Testis (tissue), 3 donors: ENCODE measurements around the gene ATP2B2. TPM values are rescaled to one million over a fixed set of nuclear protein-coding genes. Genes with fewer than 3 reads are reported as not detected.

Source experiments
- DNase-seq: peaks from one replicate; pipeline ENCODE4 v3.0.0-alpha.2; 2019
- H3K27ac ChIP-seq, 2 donors: fragments of 200-600 bp; sonication (generic); one replicate each; pipeline ENCODE4 v1.5.1; 2019
- H3K27me3 ChIP-seq: fragments of 200-600 bp; sonication (generic); one replicate; pipeline ENCODE4 v1.5.1; 2019
- H3K36me3 ChIP-seq: fragments of 200-600 bp; sonication (generic); one replicate; pipeline ENCODE4 v1.5.1; 2017; ENCODE audit warnings: low read depth; ENCODE audit errors: missing control alignments
- H3K4me1 ChIP-seq: fragments of 200-600 bp; sonication (generic); one replicate; pipeline ENCODE4 v1.5.1; 2019
- H3K4me3 ChIP-seq, 2 donors: fragments of 200-600 bp; sonication (generic); one replicate each; pipeline ENCODE4 v1.5.1; 2017 to 2019
- H3K9me3 ChIP-seq: fragments of 200-600 bp; sonication (generic); one replicate; pipeline ENCODE4 v1.5.1; 2017
- POLR2A ChIP-seq: fragments of 450-650 bp; IDR thresholded peaks from one replicate; pipeline ENCODE4 v1.6.1; 2017; ENCODE audit warnings: antibody characterized with exemption, mild to moderate bottlenecking, moderate library complexity
- WGBS, 2 donors: methylation state at CpG; one replicate each; pipeline ENCODE4 v1.1.5; 2018; 5-methylcytosine and 5-hydroxymethylcytosine counted together
- intact Hi-C: fragments of 100-400 bp; cut with DNase I; formaldehyde crosslinking; loops from one replicate; pipeline ENCODE4 v1.15.1; 2023; ENCODE audit warnings: low total_unique reads
- polyA plus RNA-seq: library from polyadenylated mRNA; stranded (reverse); fragments of 350-450 nt; fragmentation: Illumina TruSeq; extraction: RNeasy Lipid Tissue Mini Kit (QIAGEN cat#74804); gene quantifications from one replicate; pipeline ENCODE4 v1.2.3, GENCODE V29; 2014; ENCODE audit warnings: low read depth, low replicate concordance; ENCODE audit not compliant: insufficient read depth
- total RNA-seq, 2 donors: library from RNA; depleted of rRNA; stranded (reverse); fragments of >200 nt; gene quantifications; one replicate each; pipeline ENCODE4 v1.2.3, GENCODE V29; 2016
- TF ChIP-seq, protein P1 (sequence below), 3 experiments: fragments of 450-650 bp in 2 of 3; fragments of 200-600 bp in 1 of 3; sonication (generic) in 1 of 3; IDR thresholded peaks; one replicate each; pipeline ENCODE4 v1.5.1; 2016 to 2019; ENCODE audit warnings: antibody characterized with exemption in 3 of 3, mild to moderate bottlenecking in 2 of 3, moderate library complexity in 1 of 3

The ATP2B2 gene
- total and polyA plus RNA-seq, 3 donors from 2014 or later = 1.1 to 2.9 (median 1.8) TPM

DNA sequence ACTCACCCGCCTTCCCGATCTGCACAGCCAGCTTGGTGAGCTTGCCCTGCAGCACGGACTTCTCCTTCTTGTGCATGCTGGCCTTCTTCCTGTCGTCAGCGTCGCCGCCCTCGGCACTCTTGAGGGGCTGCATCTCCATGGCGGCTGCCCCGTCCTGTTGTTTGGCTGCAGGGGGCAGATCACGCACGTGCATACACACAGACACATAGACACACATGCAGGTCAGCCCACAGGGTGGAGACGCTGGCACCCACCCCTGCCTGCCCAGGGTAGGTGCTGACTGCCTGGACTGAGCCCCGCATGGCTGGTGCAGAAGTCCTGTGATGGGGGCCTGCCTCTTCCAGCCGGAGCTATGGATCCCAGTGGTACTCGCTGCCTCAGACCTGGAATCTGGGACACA is 127.1 kb downstream of the ATP2B2 start:
- H3K27me3 ChIP-seq = no peaks in the 10 kb centered on the region
- H3K36me3 ChIP-seq = no peaks in the 10 kb centered on the region
- 80 to 100% methylated on average over 2 to 16 of the region's 16 CpGs for WGBS, 2 donors
- no peaks in the 10 kb centered on the region for H3K9me3 ChIP-seq
- intact Hi-C loops = no loop called here
- H3K4me3 ChIP-seq = no peak overlapping the region
- H3K27ac ChIP-seq = no peak overlapping the region
- no peak for DNase-seq
- TF ChIP-seq POLR2A = no peak
- TF ChIP-seq, protein P1, sequence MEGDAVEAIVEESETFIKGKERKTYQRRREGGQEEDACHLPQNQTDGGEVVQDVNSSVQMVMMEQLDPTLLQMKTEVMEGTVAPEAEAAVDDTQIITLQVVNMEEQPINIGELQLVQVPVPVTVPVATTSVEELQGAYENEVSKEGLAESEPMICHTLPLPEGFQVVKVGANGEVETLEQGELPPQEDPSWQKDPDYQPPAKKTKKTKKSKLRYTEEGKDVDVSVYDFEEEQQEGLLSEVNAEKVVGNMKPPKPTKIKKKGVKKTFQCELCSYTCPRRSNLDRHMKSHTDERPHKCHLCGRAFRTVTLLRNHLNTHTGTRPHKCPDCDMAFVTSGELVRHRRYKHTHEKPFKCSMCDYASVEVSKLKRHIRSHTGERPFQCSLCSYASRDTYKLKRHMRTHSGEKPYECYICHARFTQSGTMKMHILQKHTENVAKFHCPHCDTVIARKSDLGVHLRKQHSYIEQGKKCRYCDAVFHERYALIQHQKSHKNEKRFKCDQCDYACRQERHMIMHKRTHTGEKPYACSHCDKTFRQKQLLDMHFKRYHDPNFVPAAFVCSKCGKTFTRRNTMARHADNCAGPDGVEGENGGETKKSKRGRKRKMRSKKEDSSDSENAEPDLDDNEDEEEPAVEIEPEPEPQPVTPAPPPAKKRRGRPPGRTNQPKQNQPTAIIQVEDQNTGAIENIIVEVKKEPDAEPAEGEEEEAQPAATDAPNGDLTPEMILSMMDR (IDR thresholded peaks at IDR 0.05) = no peak
- no peaks in the 10 kb centered on the region for H3K4me1 ChIP-seq

DNA sequence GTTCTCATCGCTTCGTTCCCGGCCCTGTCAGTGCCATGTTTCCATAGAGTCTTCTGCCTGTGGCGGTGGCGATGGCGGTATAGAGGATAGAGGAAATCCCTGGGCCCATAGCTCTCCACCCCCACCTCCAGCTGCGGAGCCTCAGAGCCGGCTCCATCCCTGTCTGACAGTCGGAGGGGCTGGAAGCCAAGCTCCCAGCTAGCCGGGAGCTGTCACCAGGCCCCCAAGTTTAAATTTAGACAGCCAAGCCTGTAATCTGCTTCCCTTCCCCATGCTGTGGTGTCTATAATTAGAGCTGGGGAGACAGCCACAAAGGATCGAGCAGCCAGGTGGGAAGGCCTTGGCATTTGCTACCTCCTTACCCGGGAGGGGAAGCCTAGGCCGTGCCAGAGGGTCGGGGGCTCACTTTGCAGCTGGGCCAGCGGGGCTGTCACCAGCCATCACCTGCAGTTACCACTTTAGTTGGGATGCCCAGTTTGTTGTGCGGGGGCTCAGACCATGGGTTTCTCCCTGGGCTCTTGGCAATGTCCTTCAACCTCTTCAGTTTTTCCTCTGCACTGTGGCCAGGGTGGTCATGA is 128.1 kb downstream of the ATP2B2 start:
- 52 to 78% methylated on average over 10 to 16 of the region's 16 CpGs for WGBS, 2 donors
- DNase-seq = no peak
- Histone ChIP-seq H3K9me3 (no peaks in the 10 kb centered on the region), H3K4me1 (no peaks in the 10 kb centered on the region), H3K27me3 (no peaks in the 10 kb centered on the region), H3K27ac (no peak overlapping the region), H3K36me3 (no peaks in the 10 kb centered on the region), H3K4me3 (no peak overlapping the region)
- intact Hi-C loops = no loop called here
- TF ChIP-seq, protein P1 (IDR thresholded peaks at IDR 0.05) = no peak
- no peak for TF ChIP-seq POLR2A

DNA sequence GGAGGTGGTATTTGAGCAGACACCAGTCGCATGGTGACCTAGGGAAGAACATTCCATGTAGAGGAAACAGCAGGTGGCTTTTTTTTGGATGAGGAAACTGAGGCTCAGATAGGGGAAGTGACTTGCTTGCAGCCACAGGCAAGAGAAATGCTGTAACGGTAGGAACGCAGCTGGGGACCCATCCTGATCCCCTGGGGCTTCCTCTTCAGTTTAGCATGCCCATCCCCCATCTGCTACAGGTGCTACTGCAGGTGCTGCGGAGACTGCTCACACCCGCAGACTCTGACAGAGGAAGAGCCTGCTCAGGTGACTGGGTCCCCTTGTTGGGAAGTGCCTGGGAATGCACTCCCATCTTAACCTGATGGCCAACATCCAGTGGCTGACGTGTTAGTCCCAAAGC is 129.0 kb downstream of the ATP2B2 start:
- no peak for DNase-seq
- no peak for TF ChIP-seq POLR2A
- TF ChIP-seq, protein P1 (IDR thresholded peaks at IDR 0.05) = no peak
- 82 to 84% methylated on average over 4 to 6 of the region's 6 CpGs for WGBS, 2 donors
- H3K36me3 ChIP-seq = no peaks in the 10 kb centered on the region
- H3K9me3 ChIP-seq = no peaks in the 10 kb centered on the region
- intact Hi-C loops = no loop called here
- no peak overlapping the region for H3K4me3 ChIP-seq
- H3K27ac ChIP-seq = no peak overlapping the region
- no peaks in the 10 kb centered on the region for H3K4me1 ChIP-seq
- no peaks in the 10 kb centered on the region for H3K27me3 ChIP-seq

DNA sequence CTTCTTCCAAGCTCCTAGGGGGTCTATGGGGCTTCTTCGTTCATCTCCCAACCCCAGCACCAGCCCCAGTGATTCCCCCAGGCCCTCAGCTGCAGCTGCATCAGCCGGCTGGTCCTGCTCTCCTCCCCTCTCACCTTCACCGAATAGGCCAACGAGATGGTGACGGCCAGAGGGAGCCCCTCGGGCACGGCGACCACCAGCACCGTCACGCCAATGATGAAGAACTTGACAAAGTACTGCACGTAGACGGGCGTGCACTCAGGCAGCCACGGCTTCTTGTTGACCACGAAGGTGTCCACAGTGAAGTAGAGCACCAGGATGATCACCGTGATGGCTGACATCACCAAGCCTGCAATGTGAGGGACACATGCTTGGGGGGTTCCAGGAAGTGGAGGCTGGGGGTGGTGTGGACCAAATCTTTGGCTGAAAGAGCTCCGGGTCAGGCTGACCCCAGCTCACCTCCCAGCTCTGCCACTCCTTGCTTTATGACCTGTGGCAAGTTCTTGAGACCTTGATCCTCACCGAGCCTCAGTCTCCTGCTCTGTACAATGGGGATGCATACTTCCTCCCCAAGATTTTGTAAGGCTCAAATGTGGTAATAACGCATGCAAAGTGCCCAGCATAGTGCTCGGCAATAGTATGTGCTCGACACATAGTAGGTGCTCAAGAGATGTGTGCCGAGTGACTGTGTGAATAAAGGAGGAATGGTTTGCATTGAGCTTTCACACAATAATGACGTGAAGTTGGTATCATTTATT is 129.9 kb downstream of the ATP2B2 start:
- Histone ChIP-seq H3K4me1 (no peaks in the 10 kb centered on the region), H3K27ac (no peak overlapping the region), H3K36me3 (no peaks in the 10 kb centered on the region), H3K27me3 (no peaks in the 10 kb centered on the region), H3K9me3 (no peaks in the 10 kb centered on the region), H3K4me3 (no peak overlapping the region)
- DNase-seq = no peak
- TF ChIP-seq POLR2A = no peak
- TF ChIP-seq, protein P1 (IDR thresholded peaks at IDR 0.05) = no peak
- WGBS, 2 donors = 91 to 93% methylated on average over 23 of the region's 23 CpGs
- intact Hi-C loops = no loop called here
